Muscle layer of colon (tissue), 2 donors: Measurements from ENCODE around the gene LMAN1L.

Experiments used
- H3K27ac ChIP-seq: one replicate; pipeline ENCODE4 v1.7.0; 2013; ENCODE audit warnings: low read depth, mild to moderate bottlenecking, low read length, moderate library complexity
- H3K27me3 ChIP-seq, 2 donors: one replicate each; pipeline ENCODE4 v1.7.0; 2013; ENCODE audit warnings: low read length in 2 of 2, mild to moderate bottlenecking in 2 of 2; ENCODE audit not compliant: insufficient read depth in 2 of 2, control insufficient read depth in 1 of 2
- H3K36me3 ChIP-seq: one replicate; pipeline ENCODE4 v1.7.0; 2013; ENCODE audit warnings: mild to moderate bottlenecking, low read length; ENCODE audit not compliant: insufficient read depth
- H3K4me1 ChIP-seq: one replicate; pipeline ENCODE4 v1.7.0; 2013; ENCODE audit warnings: mild to moderate bottlenecking, low read length; ENCODE audit not compliant: insufficient read depth
- H3K4me3 ChIP-seq, 2 donors: one replicate each; pipeline ENCODE4 v1.7.0; 2013; ENCODE audit warnings: low read length in 2 of 2, low read depth in 1 of 2, mild to moderate bottlenecking in 1 of 2, moderate library complexity in 1 of 2
- H3K9ac ChIP-seq: one replicate; pipeline ENCODE4 v1.7.0; 2013; ENCODE audit warnings: low read length
- H3K9me3 ChIP-seq: one replicate; pipeline ENCODE4 v1.7.0; 2013; ENCODE audit warnings: mild to moderate bottlenecking, low read length
- donor health status: abdominal sarcoma.
- donor health status: Adenocarcinoma of cecum.

Gene LMAN1L

DNA sequence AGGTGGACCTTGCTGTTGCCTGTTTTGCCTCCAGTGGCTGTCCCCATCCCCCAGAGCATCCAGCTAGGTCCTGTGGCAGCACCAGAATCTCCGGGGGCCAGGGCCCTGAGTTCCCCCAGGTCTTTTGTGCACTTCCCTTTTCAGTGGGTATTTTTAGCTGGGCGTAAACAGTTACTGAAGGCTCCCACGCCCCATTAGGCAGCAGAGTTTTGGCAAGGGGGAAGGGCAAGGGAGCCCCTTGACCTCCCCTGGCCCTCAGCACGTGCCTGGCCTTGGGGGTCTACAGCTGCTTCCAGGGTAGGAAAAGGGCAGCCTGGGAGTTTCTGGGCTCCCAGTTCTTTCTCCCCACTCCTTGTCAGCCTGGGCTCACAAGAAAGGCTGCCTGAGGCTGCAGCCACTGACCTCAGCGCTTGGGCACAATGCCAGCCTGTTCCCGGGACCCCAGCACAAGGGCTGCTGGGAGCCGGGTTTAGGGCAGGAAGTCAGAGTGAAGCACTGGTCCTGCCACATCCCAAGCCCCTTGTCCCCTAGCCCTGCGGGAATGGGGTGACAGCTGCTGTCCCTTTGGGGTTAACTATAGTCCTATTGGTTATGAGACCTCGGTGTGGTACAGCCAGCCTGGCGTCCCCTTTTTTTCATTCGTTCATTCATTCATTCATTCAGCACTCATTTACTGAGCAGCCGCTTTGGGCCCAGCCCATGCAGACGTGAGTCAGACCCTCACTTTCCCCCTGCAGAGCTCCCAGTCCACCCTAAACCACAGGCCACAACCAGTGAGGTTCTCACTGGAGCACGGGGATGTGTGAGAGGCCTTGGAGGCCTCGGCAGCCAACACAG lies 22.3 kb upstream of the LMAN1L start:
- peak overlapping the region; percentile 67 for H3K27ac ChIP-seq
- peaks cover 59% of the 10 kb centered on the region for H3K4me1 ChIP-seq
- H3K9ac ChIP-seq, result peak overlapping the region; percentile 56

DNA sequence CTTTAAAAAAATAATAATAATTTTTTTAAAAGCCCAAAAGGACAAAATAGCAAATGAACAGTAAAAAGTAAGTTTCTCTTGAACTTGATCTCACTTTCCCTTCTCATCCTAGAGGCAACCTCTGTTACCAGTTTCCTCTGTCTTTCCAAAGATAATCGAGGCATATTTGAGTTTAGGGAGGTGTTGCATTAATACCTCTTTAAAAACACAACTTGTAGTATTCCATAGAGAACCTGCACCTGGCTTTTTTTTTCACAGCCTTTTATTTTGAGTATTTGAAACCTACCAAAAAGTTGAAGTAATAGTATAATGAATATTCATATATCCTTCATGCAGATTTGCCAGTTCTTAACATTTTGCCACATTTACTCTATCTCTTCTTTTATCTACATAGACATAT lies 21.6 kb upstream of the LMAN1L start:
- H3K36me3 ChIP-seq, result peaks cover 6% of the 10 kb centered on the region
- H3K4me3 ChIP-seq, result no peak overlapping the region
- H3K27ac ChIP-seq, result peak overlapping the region; percentile 23
- no peaks in the 10 kb centered on the region for H3K9me3 ChIP-seq
- peaks cover 54% of the 10 kb centered on the region for H3K4me1 ChIP-seq
- H3K9ac ChIP-seq, result no peak overlapping the region
- no peaks in the 10 kb centered on the region for H3K27me3 ChIP-seq

More for the DNA sequence above, 22.3 kb upstream of the LMAN1L start:
- H3K9me3 ChIP-seq, result no peaks in the 10 kb centered on the region
- peak overlapping the region in 1 of 2 donors; percentile 32 for H3K4me3 ChIP-seq
- H3K27me3 ChIP-seq, result no peaks in the 10 kb centered on the region
- H3K36me3 ChIP-seq, result peaks cover 6% of the 10 kb centered on the region

GRCh38 chr15:74791667-74792066 lies 21.0 kb upstream of the LMAN1L start:
- no peaks in the 10 kb centered on the region for H3K27me3 ChIP-seq
- H3K4me1 ChIP-seq, result peaks cover 48% of the 10 kb centered on the region
- no peak overlapping the region for H3K27ac ChIP-seq

GRCh38 chr15:74792227-74793016 lies 20.2 kb upstream of the LMAN1L start:
- Histone ChIP-seq H3K27me3 (no peaks in the 10 kb centered on the region), H3K9me3 (no peaks in the 10 kb centered on the region), H3K36me3 (peaks cover 6% of the 10 kb centered on the region), H3K4me3 (no peak overlapping the region), H3K4me1 (peaks cover 41% of the 10 kb centered on the region), H3K9ac (no peak overlapping the region), H3K27ac (no peak overlapping the region)

More at GRCh38 chr15:74791667-74792066, 21.0 kb upstream of the LMAN1L start:
- Histone ChIP-seq H3K36me3 (peaks cover 6% of the 10 kb centered on the region), H3K9me3 (no peaks in the 10 kb centered on the region), H3K9ac (no peak overlapping the region), H3K4me3 (no peak overlapping the region)

DNA sequence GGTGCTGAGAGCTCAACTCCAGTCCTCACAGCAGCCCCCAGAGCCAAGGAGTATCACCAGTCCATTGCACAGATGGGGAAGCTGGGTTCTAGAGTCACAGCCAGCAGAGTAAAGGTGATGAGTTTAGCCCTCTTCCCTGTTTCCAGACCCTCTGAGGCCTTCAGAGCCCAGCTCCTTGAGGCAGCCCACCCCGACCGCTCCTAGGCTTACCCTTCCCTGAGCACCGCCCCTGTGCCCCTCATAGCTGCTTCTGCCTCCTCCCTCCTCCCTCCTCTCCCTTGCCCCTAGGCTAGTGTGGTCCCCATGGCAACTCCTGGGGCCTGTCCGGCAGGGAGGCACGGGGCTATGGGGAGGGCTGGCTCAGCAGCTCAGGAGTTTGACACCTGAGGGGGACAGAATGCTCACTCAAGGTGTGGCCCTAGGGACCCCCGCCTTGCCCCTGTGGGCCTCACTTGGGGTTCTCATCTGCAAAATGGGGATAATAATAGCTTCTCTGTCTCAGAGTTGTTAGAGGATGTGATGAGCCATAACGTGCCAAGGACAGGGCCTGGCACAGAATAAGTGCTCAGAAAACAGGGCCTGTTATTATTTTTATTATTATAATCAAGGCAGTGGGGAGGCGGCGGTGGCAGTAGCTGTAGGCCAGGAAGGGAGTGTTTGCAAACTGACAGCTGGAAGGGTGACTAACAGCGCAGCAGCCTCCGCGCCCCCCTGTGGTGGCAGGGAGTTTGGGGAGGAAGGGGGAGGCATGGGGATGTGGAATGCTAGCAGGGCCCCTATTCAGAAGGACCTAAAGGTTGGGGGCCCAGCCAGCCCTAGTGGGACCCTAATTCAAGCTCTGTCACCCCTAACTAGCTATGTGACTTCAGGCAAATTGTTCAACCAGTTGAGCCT lies 19.3 kb upstream of the LMAN1L start:
- Histone ChIP-seq H3K4me3 (no peak overlapping the region), H3K36me3 (peaks cover 6% of the 10 kb centered on the region), H3K4me1 (peaks cover 31% of the 10 kb centered on the region), H3K9me3 (no peaks in the 10 kb centered on the region), H3K27me3 (no peaks in the 10 kb centered on the region), H3K27ac (no peak overlapping the region), H3K9ac (no peak overlapping the region)

DNA sequence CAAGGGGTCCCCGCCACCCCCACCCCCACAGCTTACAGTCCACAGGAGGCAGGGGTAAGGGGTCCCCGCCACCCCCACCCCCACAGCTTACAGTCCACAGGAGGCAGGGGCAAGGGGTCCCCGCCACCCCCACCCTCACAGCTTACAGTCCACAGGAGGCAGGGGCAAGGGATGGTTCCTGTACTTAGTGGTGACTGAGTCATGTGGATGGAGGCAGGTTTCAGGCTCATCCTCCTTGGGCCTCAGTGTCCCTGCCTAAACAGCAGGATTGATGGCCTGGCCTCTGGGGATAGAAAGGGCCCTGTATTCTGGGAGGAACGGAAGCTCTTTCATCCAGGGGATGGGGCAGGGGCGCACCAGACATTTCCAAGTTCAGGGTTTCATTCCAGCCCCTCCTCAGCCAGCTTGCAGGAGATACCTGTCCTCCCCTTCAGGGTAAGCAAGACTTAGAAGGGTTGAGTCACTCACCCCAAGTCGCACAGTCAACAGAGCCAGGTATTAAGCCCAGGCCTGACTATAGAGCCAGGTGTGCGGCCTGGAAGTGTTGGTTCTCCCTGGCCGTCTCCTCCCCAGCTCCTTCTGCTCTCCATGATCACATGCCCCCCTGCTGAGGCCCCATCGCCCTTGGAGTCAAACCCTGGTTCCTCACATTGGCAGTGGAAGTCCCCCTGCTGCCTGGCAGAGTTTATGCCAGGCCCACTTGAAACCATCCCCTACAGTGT lies 18.2 kb upstream of the LMAN1L start:
- H3K27ac ChIP-seq, result no peak overlapping the region
- no peak overlapping the region for H3K9ac ChIP-seq
- H3K4me3 ChIP-seq, result no peak overlapping the region
- H3K27me3 ChIP-seq, result no peaks in the 10 kb centered on the region
- H3K9me3 ChIP-seq, result no peaks in the 10 kb centered on the region
- peaks cover 21% of the 10 kb centered on the region for H3K4me1 ChIP-seq
- H3K36me3 ChIP-seq, result peaks cover 11% of the 10 kb centered on the region

- Histone ChIP-seq H3K36me3 (peaks cover 14% of the 10 kb centered on the region), H3K9me3 (no peaks in the 10 kb centered on the region), H3K27ac (no peak overlapping the region), H3K4me3 (no peak overlapping the region), H3K27me3 (no peaks in the 10 kb centered on the region), H3K9ac (no peak overlapping the region), H3K4me1 (peaks cover 21% of the 10 kb centered on the region)
These were observed 17.7 kb upstream of the LMAN1L start for GRCh38 chr15:74794970-74795349.

DNA sequence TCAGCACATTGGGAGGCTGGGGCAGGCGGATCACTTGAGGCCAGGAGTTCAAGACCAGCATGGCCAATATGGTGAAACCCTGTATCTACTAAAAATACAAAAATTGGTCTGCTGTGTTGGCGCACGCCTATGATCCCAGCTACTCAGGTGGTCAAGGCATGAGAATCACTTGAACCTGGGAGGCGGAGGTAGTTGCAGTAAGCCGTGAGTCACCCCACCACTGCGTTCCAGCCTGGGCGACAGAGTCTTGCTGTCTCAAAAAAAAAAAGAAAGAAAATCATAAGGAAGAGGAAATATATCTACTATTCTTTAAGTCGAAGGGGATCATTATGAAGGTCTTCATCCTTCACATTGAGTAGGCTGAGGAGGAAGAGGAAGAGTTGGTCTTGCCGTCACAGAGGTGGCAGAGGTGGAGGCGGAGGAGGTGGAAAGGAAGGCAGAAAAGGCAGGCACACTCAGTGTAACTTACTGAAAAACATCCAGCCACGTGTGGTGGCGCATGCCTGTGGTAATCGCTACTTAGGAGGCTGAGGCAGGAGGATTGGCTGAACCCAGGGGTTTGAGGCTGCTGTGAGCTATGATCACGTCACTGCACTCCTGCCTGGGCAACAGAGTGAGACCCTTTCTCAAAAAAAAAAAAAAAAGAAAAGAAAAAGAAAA lies 16.5 kb upstream of the LMAN1L start:
- peaks cover 18% of the 10 kb centered on the region for H3K4me1 ChIP-seq
- no peak overlapping the region for H3K4me3 ChIP-seq
- H3K9ac ChIP-seq, result no peak overlapping the region
- no peak overlapping the region for H3K27ac ChIP-seq
- peaks cover 14% of the 10 kb centered on the region for H3K36me3 ChIP-seq
- no peaks in the 10 kb centered on the region for H3K27me3 ChIP-seq
- no peaks in the 10 kb centered on the region for H3K9me3 ChIP-seq

GRCh38 chr15:74798388-74799254 lies 14.0 kb upstream of the LMAN1L start:
- peaks cover 18% of the 10 kb centered on the region for H3K36me3 ChIP-seq
- H3K27ac ChIP-seq, result no peak overlapping the region
- H3K4me1 ChIP-seq, result peaks cover 11% of the 10 kb centered on the region
- H3K9ac ChIP-seq, result no peak overlapping the region
- no peaks in the 10 kb centered on the region for H3K9me3 ChIP-seq
- H3K27me3 ChIP-seq, result no peaks in the 10 kb centered on the region
- H3K4me3 ChIP-seq, result no peak overlapping the region
